HCT116 (cell line): ENCODE measurements around the gene MAN1A1.

Source experiments
- ATF3 ChIP-seq: IDR thresholded peaks from 2 replicates; pipeline ENCODE4 v1.6.1; 2012
- CEBPB ChIP-seq: IDR thresholded peaks from 2 replicates; pipeline ENCODE4 v1.6.1; 2012; ENCODE audit warnings: low read depth
- CTCF ChIP-seq, 3 experiments: fragments of 200-600 bp in 1 of 3; sonication (generic) in 1 of 3; IDR thresholded peaks in 2 of 3; conservative IDR thresholded peaks in 1 of 3; 2 replicates each; pipeline ENCODE4 v1.5.1; 2012 to 2017; ENCODE audit warnings: low read depth in 2 of 3, low read length in 2 of 3, antibody characterized with exemption in 1 of 3, borderline replicate concordance in 1 of 3, control low read depth in 1 of 3, mild to moderate bottlenecking in 1 of 3, mixed read lengths in 1 of 3, mixed run types in 1 of 3, moderate library complexity in 1 of 3; ENCODE audit not compliant: insufficient read depth in 1 of 3
- EZH2 ChIP-seq: fragments of 200-600 bp; sonication (generic); IDR thresholded peaks from 2 replicates; pipeline ENCODE4 v1.6.1; 2017; ENCODE audit warnings: antibody characterized with exemption, mixed run types
- EZH2phosphoT487 ChIP-seq: fragments of 200-600 bp; IDR thresholded peaks from 2 replicates; pipeline ENCODE4 v1.6.1; 2018; ENCODE audit warnings: antibody characterized with exemption, borderline replicate concordance
- JUND ChIP-seq: IDR thresholded peaks from 2 replicates; pipeline ENCODE4 v1.6.1; 2012
- MAX ChIP-seq: IDR thresholded peaks from 2 replicates; pipeline ENCODE4 v1.6.1; 2012
- POLR2A ChIP-seq: IDR thresholded peaks from 2 replicates; pipeline ENCODE4 v1.7.0; 2011; ENCODE audit warnings: borderline replicate concordance; ENCODE audit not compliant: insufficient read depth, insufficient read length; ENCODE audit errors: extremely low read depth
- POLR2AphosphoS5 ChIP-seq: IDR thresholded peaks from 2 replicates; pipeline ENCODE4 v1.6.1; 2011; ENCODE audit warnings: mild to moderate bottlenecking, low read depth, low read length, moderate library complexity
- RAD21 ChIP-seq: IDR thresholded peaks from 2 replicates; pipeline ENCODE4 v1.6.1; 2012; ENCODE audit warnings: low read depth, mild to moderate bottlenecking
- SIN3A ChIP-seq: IDR thresholded peaks from 2 replicates; pipeline ENCODE4 v1.6.1; 2012; ENCODE audit warnings: low read depth
- YY1 ChIP-seq: IDR thresholded peaks from 2 replicates; pipeline ENCODE4 v1.6.1; 2011; ENCODE audit warnings: low read length, low read depth, moderate library complexity, mild to moderate bottlenecking; ENCODE audit not compliant: insufficient replicate concordance; ENCODE audit errors: extremely low read depth

- TF ChIP-seq CTCF (IDR thresholded peaks at IDR 0.05 in 2 of 3, conservative IDR thresholded peaks at IDR 0.05 in 1 of 3; ENCODE audit: borderline replicate concordance in 1 of 3, insufficient read depth in 1 of 3, low read depth in 2 of 3, low read length in 2 of 3) (no peak), JUND (no peak), EZH2phosphoT487 (no peak), POLR2AphosphoS5 (no peak), CEBPB (no peak), SIN3A (no peak), RAD21 (no peak), POLR2A (no peak), EZH2 (no peak), ATF3 (no peak), YY1 (no peak), MAX (no peak)
Measured at GRCh38 chr6:119274197-119274595, 75.4 kb downstream of the MAN1A1 start.
